Mesenchymal stem cell (in vitro differentiated cells and primary cell): ENCODE measurements around the gene ISOC1.

Experiments
- DNase-seq: peaks from one replicate; pipeline ENCODE4 v3.0.0-alpha.2; 2013
- H2AFZ ChIP-seq: one replicate; pipeline ENCODE4 v1.6.1; 2013; ENCODE audit warnings: low read depth, mild to moderate bottlenecking, control low read depth, inconsistent platforms, low read length, moderate library complexity
- H2AK5ac ChIP-seq: 2 replicates; pipeline ENCODE4 v1.6.1; 2013; ENCODE audit warnings: low read length, moderate library complexity, mild to moderate bottlenecking, inconsistent platforms; ENCODE audit not compliant: severe bottlenecking
- H2BK120ac ChIP-seq: one replicate; pipeline ENCODE4 v1.6.1; 2013; ENCODE audit warnings: low read depth, mild to moderate bottlenecking, inconsistent platforms, low read length, moderate library complexity
- H2BK12ac ChIP-seq, 2 experiments: one replicate each; pipeline ENCODE4 v1.6.1; 2013; ENCODE audit warnings: inconsistent platforms in 2 of 2, low read length in 2 of 2, mild to moderate bottlenecking in 2 of 2, moderate library complexity in 2 of 2, control low read depth in 1 of 2
- H2BK15ac ChIP-seq: one replicate; pipeline ENCODE4 v1.6.1; 2013; ENCODE audit warnings: mild to moderate bottlenecking, low read depth, inconsistent platforms; ENCODE audit not compliant: poor library complexity, severe bottlenecking
- H2BK5ac ChIP-seq: 2 replicates; pipeline ENCODE4 v1.6.1; 2013; ENCODE audit warnings: low read depth, mild to moderate bottlenecking, low read length, control low read depth, inconsistent platforms; ENCODE audit not compliant: poor library complexity, severe bottlenecking
- H3K14ac ChIP-seq, 2 experiments: one replicate each; pipeline ENCODE4 v1.6.1; 2013; ENCODE audit warnings: inconsistent platforms in 2 of 2, low read length in 2 of 2, control low read depth in 1 of 2, mild to moderate bottlenecking in 1 of 2, moderate library complexity in 1 of 2
- H3K18ac ChIP-seq, 2 experiments: one replicate each; pipeline ENCODE4 v1.6.1; 2013; ENCODE audit warnings: inconsistent platforms in 2 of 2, low read length in 2 of 2, control low read depth in 1 of 2, low read depth in 1 of 2, mild to moderate bottlenecking in 1 of 2
- H3K23ac ChIP-seq, 2 experiments: one replicate each; pipeline ENCODE4 v1.6.1; 2013; ENCODE audit warnings: inconsistent platforms in 2 of 2, low read length in 2 of 2, mild to moderate bottlenecking in 2 of 2, moderate library complexity in 2 of 2, control low read depth in 1 of 2
- H3K27ac ChIP-seq: 2 replicates; pipeline ENCODE4 v1.5.1; 2013; ENCODE audit warnings: mild to moderate bottlenecking, moderate library complexity, low read length, control low read depth, inconsistent platforms; ENCODE audit not compliant: poor library complexity, severe bottlenecking
- H3K27me3 ChIP-seq, 2 experiments: 2 replicates each; pipeline versions ENCODE4 v1.6.1 to v1.7.0; 2013; ENCODE audit warnings: low read length in 2 of 2, mild to moderate bottlenecking in 2 of 2, moderate library complexity in 2 of 2, control low read depth in 1 of 2, inconsistent platforms in 1 of 2; ENCODE audit not compliant: control insufficient read depth in 1 of 2, insufficient read depth in 1 of 2
- H3K36me3 ChIP-seq, 2 experiments: 2 replicates each; pipeline versions ENCODE4 v1.6.1 to v1.7.0; 2013; ENCODE audit warnings: low read length in 2 of 2, control low read depth in 1 of 2, inconsistent platforms in 1 of 2, low read depth in 1 of 2, mild to moderate bottlenecking in 1 of 2; ENCODE audit not compliant: insufficient read depth in 2 of 2, control insufficient read depth in 1 of 2
- H3K4ac ChIP-seq, 2 experiments: one replicate each; pipeline ENCODE4 v1.6.1; 2013; ENCODE audit warnings: inconsistent platforms in 2 of 2, low read length in 2 of 2, mild to moderate bottlenecking in 2 of 2, moderate library complexity in 2 of 2, control low read depth in 1 of 2, low read depth in 1 of 2
- H3K4me1 ChIP-seq: 2 replicates; pipeline ENCODE4 v1.6.1; 2013; ENCODE audit warnings: low read depth, low read length, control low read depth; ENCODE audit not compliant: control insufficient read depth, insufficient read depth
- H3K4me2 ChIP-seq: 2 replicates; pipeline ENCODE4 v1.6.1; 2013; ENCODE audit warnings: low read length, mild to moderate bottlenecking, inconsistent platforms; ENCODE audit not compliant: poor library complexity, severe bottlenecking
- H3K4me3 ChIP-seq, 2 experiments: 2 replicates each; pipeline versions ENCODE4 v1.5.1 to v1.7.0; 2013; ENCODE audit warnings: low read length in 2 of 2, mild to moderate bottlenecking in 2 of 2, control low read depth in 1 of 2, low read depth in 1 of 2; ENCODE audit not compliant: insufficient read depth in 1 of 2
- H3K79me1 ChIP-seq: replicated peaks from 2 replicates; pipeline ENCODE4 v1.6.1; 2013; ENCODE audit warnings: mild to moderate bottlenecking, control low read depth, low read length, inconsistent platforms; ENCODE audit not compliant: poor library complexity, severe bottlenecking
- H3K9ac ChIP-seq: 2 replicates; pipeline ENCODE4 v1.7.0; 2013; ENCODE audit warnings: mild to moderate bottlenecking, low read length, moderate library complexity
- H3K9me3 ChIP-seq: 2 replicates; pipeline ENCODE4 v1.7.0; 2013; ENCODE audit warnings: mild to moderate bottlenecking, low read length; ENCODE audit not compliant: control insufficient read depth
- H4K8ac ChIP-seq: one replicate; pipeline ENCODE4 v1.6.1; 2013; ENCODE audit warnings: inconsistent platforms, mild to moderate bottlenecking, low read length, moderate library complexity
- H4K91ac ChIP-seq: one replicate; pipeline ENCODE4 v1.6.1; 2013; ENCODE audit warnings: mild to moderate bottlenecking, low read length, inconsistent platforms
- WGBS: methylation state at CpG from one replicate; pipeline ENCODE4 v1.1.7; 2013; ENCODE audit warnings: mixed read lengths; 5-methylcytosine and 5-hydroxymethylcytosine counted together

The ISOC1 gene

DNA sequence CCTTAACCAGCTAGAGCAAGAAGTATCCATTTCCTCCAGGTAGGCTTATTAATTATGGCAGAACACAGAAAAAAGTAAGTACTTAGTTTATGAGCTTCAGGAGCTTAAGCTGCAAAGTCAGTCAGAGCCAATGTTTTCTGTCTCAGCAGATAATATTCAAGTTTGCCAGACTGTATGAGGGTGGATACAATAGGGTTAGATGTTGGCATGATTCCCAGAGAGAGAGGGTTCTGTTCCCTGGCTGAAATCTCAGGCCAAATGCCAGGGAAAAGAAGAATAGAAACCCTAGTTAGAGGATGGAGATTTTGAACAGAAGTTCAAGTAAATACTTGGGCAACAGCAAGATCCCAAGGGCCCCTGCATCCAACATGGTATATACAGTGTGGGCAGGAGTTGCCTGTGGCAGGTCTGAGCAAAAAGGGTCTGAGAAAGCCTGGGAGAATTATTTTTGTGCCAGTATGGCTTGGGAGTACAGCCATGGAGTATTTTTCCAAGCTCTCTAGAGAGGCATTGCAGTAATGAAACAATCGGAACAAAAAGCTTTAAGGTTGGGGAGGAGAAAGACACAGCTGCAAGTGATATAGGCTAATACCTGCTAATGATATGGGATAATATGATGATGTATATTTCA is 31.0 kb upstream of the ISOC1 start:
- no peak overlapping the region for H4K8ac ChIP-seq
- H3K4me1 ChIP-seq: no peaks in the 10 kb centered on the region
- H2BK15ac ChIP-seq: no peak overlapping the region
- H3K27me3 ChIP-seq: no peaks in the 10 kb centered on the region
- H2BK5ac ChIP-seq: no peak overlapping the region
- no peak overlapping the region for H3K9ac ChIP-seq
- H3K18ac ChIP-seq: no peak overlapping the region
- H3K14ac ChIP-seq: no peak overlapping the region
- no peak overlapping the region for H3K4me3 ChIP-seq
- H3K4me2 ChIP-seq: no peak overlapping the region
- H2BK120ac ChIP-seq: no peak overlapping the region
- no peak overlapping the region for H3K27ac ChIP-seq
- H4K91ac ChIP-seq: no peak overlapping the region
- no peak overlapping the region for H2BK12ac ChIP-seq
- no peak overlapping the region for H2AFZ ChIP-seq
- H3K23ac ChIP-seq: no peak overlapping the region
- H3K9me3 ChIP-seq: no peaks in the 10 kb centered on the region
- no peak overlapping the region for H2AK5ac ChIP-seq
- no peak overlapping the region for H3K4ac ChIP-seq
- no peaks in the 10 kb centered on the region for H3K36me3 ChIP-seq
- H3K79me1 ChIP-seq: no peaks in the 10 kb centered on the region
- WGBS: 100% methylated on average over 1 of the region's 1 CpG
- DNase-seq: no peak

DNA sequence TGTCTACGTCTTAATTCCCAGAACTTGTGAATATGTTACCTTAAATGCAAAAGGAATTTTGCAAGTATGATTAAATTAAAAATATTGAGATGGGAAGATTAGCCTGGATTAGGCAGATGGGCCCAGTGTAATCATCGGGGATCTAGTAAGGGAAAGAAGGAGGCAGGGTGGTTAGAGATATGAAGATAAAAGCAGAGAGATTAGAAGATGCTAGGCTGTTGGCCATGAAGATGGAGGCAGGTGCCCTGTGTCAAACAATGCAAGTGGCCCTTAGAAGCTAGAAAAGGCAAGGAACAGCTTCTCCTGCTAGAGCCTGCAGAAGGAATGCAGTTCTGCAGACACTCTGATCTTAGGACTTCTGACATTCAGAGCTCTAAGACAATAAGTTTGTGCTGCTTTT is 28.8 kb upstream of the ISOC1 start:
- H3K79me1 ChIP-seq: no peaks in the 10 kb centered on the region
- no peak overlapping the region for H4K8ac ChIP-seq
- H3K9me3 ChIP-seq: no peaks in the 10 kb centered on the region
- H3K36me3 ChIP-seq: no peaks in the 10 kb centered on the region
- no peak overlapping the region for H2BK120ac ChIP-seq
- H3K4me3 ChIP-seq: no peak overlapping the region
- no peak overlapping the region for H2BK15ac ChIP-seq
- H3K23ac ChIP-seq: no peak overlapping the region
- H3K9ac ChIP-seq: no peak overlapping the region
- 97% methylated on average over 2 of the region's 2 CpGs for WGBS
- DNase-seq: no peak
- H3K4ac ChIP-seq: no peak overlapping the region
- no peak overlapping the region for H3K18ac ChIP-seq
- no peak overlapping the region for H2BK12ac ChIP-seq
- no peak overlapping the region for H3K14ac ChIP-seq
- no peak overlapping the region for H3K4me2 ChIP-seq
- no peak overlapping the region for H4K91ac ChIP-seq
- no peaks in the 10 kb centered on the region for H3K4me1 ChIP-seq
- no peak overlapping the region for H3K27ac ChIP-seq
- no peak overlapping the region for H2AK5ac ChIP-seq
- H2AFZ ChIP-seq: no peak overlapping the region
- no peak overlapping the region for H2BK5ac ChIP-seq
- no peaks in the 10 kb centered on the region for H3K27me3 ChIP-seq

DNA sequence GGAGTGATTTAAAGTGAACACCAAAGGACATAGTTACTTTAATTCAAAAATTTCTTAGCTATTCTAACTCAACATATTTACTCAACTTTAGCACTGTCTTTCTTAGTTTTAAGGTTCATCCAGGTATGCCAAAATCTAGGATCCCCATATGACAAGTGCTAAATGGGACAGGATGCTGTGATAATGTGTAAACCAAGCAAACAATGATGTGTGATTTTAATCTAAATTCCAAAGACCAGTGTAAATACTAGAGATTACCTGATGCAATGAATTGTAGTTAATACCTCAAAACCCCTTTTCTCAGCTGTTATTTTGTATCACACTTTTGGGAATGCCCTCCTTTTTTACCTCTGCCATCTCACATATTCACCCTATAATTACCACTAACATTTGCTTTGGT is 26.8 kb upstream of the ISOC1 start:
- no peak overlapping the region for H2BK12ac ChIP-seq
- no peaks in the 10 kb centered on the region for H3K4me1 ChIP-seq
- H3K9ac ChIP-seq: no peak overlapping the region
- H4K91ac ChIP-seq: no peak overlapping the region
- no peaks in the 10 kb centered on the region for H3K27me3 ChIP-seq
- no peak overlapping the region for H3K4me3 ChIP-seq
- H3K14ac ChIP-seq: no peak overlapping the region
- no peak overlapping the region for H3K4ac ChIP-seq
- H3K36me3 ChIP-seq: no peaks in the 10 kb centered on the region
- DNase-seq: no peak
- H3K4me2 ChIP-seq: no peak overlapping the region
- no peak overlapping the region for H2AK5ac ChIP-seq
- H2AFZ ChIP-seq: no peak overlapping the region
- no peak overlapping the region for H2BK5ac ChIP-seq
- no peak overlapping the region for H3K18ac ChIP-seq
- no peaks in the 10 kb centered on the region for H3K9me3 ChIP-seq
- no peaks in the 10 kb centered on the region for H3K79me1 ChIP-seq
- no peak overlapping the region for H4K8ac ChIP-seq
- no peak overlapping the region for H3K27ac ChIP-seq
- H2BK15ac ChIP-seq: no peak overlapping the region
- H2BK120ac ChIP-seq: no peak overlapping the region
- no peak overlapping the region for H3K23ac ChIP-seq

DNA sequence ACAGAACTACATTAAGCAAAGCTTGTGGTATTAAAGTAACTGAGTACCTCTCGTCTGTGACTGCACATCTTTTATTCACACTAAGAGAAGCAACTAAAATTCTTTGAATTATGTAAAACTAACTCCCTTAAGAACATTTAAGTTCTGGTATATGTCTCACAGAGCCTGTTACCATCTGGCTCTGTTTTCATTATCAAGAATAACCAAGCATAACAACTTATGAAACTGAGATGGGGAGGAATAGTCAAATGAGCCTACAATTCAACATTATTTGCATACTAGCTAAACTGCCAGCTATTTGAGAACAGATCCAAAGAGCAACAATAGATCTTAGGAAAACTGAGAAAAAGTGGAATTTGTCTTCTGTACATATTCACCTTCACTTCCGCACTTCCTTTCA is 25.3 kb upstream of the ISOC1 start:
- Histone ChIP-seq H3K9me3 (no peaks in the 10 kb centered on the region), H3K4me2 (no peak overlapping the region), H2BK12ac (no peak overlapping the region), H2BK15ac (no peak overlapping the region), H3K14ac (no peak overlapping the region), H4K91ac (no peak overlapping the region), H2BK5ac (no peak overlapping the region), H4K8ac (no peak overlapping the region), H3K18ac (no peak overlapping the region), H3K4me3 (no peak overlapping the region), H2AFZ (no peak overlapping the region), H2BK120ac (no peak overlapping the region), H3K79me1 (no peaks in the 10 kb centered on the region), H3K36me3 (no peaks in the 10 kb centered on the region), H3K27me3 (no peaks in the 10 kb centered on the region), H2AK5ac (no peak overlapping the region), H3K9ac (no peak overlapping the region), H3K4me1 (no peaks in the 10 kb centered on the region), H3K23ac (no peak overlapping the region), H3K27ac (no peak overlapping the region), H3K4ac (no peak overlapping the region)
- 100% methylated on average over 1 of the region's 2 CpGs for WGBS
- no peak for DNase-seq
